Measurements from ENCODE around the gene SLC22A2.
"Not testable (repeated sequence)": the region's sequence is repeated elsewhere in the genome, so short reads cannot be mapped to it uniquely, and the experiment has no call there.

Gene SLC22A2

DNA sequence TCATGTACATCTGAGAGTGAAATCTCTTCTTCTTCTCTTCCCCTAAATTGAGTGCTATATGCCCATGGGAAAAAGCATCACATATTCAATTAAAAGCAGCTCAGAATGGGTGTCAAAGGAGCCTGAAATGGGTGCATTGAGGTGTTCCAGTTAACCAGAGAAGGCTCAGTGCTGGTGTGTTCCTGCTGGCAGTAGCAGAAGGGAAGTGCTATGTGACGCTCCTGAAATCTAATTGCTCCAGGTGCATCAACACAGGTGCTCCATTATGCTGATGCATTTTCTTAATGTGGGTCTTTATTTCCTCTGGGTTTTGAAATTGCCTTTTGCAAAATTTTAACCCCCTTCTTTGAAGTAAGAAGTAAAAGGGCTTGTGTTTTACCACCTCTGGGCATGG is 17.9 kb downstream of the SLC22A2 start:
- DNase-seq, result no peak

- no peak for DNase-seq
Observed at GRCh38 chr6:160239929-160240690, 18.5 kb downstream of the SLC22A2 start.

DNA sequence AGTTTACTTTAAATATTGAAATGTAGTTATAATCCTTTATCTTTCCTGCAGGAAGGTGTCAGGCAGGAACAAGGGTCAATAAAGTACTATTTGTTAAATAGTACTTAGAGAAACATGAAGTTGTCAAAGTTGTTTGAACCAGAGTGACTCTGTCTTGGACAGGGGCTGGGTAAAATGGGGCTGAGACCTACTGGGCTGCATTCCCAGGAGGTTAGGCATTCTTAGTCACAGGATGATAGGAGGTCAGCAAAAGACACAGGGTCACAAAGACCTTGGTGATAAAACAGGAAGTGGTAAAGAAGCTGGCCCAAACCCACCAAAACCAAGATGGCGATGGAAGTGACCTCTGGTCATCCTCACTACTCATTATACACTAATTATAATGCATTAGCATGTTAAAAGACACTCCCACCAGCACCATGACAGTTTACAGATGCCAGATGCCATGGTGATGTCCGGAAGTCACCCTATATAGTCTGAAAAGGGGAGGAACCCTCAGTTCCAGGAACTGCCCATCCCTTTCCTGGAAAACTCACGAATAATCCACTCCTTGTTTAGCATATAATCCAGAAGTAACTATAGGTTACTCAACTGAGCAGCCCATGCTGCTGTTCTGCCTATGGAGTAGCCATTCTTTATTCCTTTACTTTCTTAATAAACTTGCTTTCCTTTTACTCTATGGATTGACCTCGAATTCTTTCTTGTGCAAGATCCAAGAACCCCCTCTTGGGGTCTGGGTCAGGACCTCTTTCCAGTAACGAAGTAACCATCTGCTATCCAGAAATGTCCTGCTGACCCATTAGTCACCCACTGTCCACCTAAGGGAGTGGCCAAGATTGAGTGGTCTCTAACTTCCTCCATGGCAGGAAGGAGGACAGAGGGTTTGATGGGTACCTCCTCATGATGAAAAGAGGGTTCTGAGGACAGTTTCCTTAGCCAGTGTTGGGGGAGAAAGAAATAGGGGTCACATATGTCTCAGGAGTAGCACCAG is 19.6 kb downstream of the SLC22A2 start:
- DNase-seq, result no peak

DNA sequence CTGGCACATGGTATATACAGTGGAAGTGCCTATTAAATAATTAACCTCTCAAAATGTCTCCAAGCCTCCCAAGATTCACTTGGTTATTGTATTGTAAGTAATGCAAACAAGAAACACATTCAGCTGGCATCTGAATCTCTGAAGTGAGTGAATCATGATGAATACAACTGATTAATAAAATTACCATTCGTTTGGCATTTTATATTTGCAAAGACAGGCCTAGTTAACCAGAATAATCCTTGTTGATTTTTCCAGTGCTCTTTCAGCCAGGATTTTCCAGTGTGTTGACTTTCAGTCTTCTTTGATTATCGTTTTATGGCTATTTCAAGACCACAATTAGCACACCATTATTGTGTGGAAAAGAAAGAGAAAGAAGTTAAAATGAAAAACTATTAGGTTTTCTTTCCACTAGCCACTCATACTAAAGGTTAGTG is 20.3 kb downstream of the SLC22A2 start:
- no peak for DNase-seq

GRCh38 chr6:160237597-160238275 is 20.9 kb downstream of the SLC22A2 start:
- DNase-seq, result not testable (repeated sequence)

- not testable (repeated sequence) for DNase-seq
Observed at GRCh38 chr6:160236235-160236872, 22.3 kb downstream of the SLC22A2 start.

DNA sequence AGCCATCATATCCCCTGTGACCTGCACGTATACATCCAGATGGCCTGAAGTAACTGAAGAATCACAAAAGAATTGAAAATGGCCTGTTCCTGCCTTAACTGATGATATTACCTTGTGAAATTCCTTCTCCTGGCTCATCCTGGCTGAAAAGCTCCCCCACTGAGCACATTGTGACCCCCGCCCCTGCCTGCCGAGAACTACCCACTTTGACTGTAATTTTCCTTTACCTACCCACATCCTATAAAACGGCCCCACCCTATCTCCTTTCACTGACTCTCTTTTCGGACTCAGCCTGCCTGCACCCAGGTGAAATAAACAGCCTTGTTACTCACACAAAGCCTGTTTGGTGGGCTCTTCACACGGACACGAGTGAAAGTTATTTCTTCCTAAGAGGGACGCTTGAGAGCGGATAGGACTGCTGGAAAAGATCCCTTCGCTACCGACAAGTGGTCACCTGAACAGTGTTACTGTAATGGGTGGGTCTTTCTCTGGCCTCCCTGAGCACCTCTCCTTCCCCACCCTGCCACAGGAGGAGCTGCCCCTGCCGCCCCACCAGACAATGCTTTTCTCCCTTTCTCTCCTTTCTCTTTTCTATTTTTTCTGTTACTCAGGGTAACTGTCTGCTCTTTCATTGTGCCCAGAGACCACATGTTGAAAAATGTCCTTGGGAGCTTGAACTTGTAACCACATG is 24.5 kb downstream of the SLC22A2 start:
- not testable (repeated sequence) for DNase-seq

DNA sequence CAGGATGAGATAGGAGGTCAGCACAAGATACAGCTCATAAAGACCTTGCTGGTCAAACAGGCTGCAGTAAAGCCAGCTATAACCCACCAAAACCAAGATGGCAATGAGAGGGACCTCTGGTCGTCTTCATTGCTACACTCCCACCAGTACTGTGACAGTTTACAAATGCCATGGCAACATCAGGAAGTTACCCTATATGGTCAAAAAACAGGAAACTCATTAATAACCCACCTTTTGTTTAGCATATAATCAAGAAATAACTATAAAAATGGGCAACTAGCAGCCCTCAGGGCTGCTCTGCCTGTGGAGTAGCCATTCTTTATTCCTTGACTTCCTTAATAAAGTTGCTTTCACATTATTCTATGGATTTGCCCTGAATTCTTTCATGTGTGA is 30.9 kb downstream of the SLC22A2 start:
- no peak for DNase-seq

DNA sequence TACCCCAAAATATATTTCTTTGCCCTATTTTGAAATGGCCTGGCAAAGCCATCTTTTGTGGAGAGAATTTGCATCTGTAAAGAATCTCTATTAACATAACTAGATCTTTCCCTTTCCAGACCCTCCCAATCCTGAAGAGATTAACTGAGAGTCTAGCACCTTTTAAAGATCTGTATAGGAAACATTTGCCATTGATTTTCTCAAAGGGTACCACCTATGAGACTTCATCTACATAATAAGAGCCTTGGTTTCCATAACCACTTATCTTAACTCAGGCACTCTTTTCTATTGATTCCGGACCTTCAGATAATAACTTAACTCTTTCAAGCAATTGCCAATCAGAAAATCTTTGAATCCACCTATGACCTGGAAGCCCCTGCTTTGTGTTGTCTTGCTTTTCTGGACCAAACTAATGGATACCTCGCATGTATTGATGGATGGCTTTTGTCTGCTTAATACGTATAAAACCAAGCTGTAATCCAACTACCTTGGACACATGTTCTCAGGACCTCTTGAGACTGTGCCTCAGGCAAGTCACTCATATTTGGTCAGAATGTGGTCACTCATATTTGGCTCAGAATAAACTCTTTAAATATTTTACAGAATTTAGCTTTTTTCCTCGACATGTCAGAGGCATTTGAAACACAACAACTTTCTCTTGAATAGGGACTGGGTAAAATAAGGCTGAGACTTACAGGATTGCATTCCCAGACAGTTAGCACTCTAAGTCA is 31.4 kb downstream of the SLC22A2 start:
- DNase-seq, result no peak

- no peak for DNase-seq
Observed at GRCh38 chr6:160226118-160226591, 32.5 kb downstream of the SLC22A2 start.

DNA sequence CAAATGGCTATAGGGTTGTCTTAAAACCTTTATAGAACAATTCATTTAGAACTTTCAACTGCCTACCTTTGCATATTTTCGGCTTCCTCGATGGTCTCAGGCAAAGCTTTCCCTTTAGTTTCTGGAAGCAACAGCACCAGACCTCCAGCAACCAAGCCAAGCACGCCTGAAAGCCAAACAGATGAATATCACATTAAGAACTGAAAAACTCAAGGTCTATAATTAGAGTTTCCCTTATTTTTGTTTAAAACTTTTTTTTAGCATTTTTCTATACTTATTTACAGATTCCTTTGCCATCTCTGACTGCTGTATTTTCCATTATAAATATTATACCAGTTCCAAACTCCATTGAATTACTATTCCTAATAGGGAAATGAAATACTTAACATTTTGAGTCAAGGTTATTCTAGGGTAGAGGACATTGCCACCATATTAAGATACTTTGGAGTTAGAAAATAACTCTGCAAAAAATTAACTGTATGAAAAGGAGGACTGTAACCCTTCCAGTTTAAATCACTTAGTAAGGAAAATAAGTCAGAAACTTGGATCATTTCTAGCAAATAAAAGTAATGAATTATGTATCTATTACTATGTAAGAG is 33.9 kb downstream of the SLC22A2 start:
- no peak for DNase-seq

DNA sequence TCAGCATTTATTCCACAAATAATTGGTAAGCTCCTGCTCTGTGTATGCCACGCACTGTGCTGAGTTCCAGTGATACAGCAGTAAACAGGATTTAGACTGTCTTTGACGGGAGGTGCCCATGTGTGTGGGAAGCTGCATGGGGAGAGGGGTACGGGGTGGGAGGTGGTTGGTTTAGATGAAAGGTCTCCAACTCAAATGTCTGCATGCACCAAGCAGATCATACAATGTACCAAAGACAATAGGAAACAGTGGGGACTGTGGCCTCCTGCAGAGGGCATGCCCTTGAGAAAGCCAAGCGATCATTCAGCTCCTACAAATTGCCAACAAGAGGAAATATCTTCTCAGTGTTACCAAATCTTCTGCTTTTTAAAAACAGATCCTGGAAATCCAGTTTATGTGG is 36.1 kb downstream of the SLC22A2 start:
- no peak for DNase-seq

GRCh38 chr6:160221918-160222317 is 36.7 kb downstream of the SLC22A2 start:
- no peak for DNase-seq

GRCh38 chr6:160221423-160221822 is 37.2 kb downstream of the SLC22A2 start:
- DNase-seq, result peak in 1 of 2 donors; percentile 5

- DNase-seq, result no peak
Observed at GRCh38 chr6:160218810-160219209, 39.8 kb downstream of the SLC22A2 start.

DNA sequence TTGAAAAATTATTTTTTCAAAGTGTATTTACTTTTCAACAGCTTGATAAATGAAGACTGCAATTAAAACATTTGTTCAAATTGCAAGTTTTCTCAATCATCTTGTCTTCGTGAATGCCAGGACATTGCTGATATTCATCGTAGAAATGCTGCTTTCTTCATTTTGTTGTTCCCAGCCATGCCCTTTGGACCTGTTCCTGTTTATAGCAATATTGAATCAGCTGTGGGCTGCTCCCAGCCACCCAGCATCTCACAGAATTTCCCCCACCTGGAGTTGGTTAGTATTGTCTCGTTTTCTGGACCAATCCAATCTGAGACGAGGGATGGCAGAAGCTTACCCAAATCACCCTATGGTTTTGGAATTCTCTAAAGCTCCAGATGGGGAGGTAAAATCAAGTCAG is 40.8 kb downstream of the SLC22A2 start:
- DNase-seq, result no peak

DNA sequence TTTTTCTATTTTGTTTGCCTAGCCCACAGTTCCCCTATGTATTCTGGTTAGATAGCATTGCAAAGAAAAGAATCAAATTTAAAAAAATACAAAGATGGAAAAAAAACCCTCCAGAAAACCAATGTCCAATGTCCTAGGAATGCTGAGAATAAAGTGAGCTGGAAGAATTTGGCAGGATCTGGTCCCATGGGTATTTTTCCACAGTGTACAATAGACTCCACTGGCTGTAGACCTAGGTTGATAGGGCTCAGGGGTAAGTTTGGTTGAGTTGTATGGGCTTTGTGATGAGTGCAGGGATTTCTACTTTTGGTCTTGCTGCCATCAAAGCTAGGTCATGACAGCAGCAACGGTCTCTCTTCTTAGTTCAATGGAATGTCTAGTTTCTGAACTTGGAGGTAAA is 41.5 kb downstream of the SLC22A2 start:
- no peak for DNase-seq

GRCh38 chr6:160215232-160215631 is 43.4 kb downstream of the SLC22A2 start:
- no peak for DNase-seq

- DNase-seq, result no peak
Observed at GRCh38 chr6:160207618-160208017, 51.0 kb downstream of the SLC22A2 start.

DNA sequence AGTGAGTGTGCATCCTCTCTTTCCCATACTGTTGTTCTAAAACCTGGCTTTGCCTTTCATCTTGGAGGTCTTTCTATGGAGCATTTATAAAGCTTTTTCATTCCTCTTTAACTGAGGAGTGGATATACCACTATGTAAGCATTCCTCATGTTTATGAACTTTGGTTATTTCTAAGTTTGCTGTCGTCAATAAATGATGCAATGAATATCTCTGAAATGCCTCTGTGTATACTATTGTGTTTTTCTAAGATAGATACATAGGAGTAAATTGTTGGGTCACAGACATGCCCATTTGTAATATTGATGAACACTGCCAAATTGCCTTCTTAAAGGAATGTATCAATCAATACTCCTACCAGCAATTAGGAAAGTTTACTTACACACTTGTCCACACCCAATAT is 53.9 kb downstream of the SLC22A2 start:
- no peak for DNase-seq

DNA sequence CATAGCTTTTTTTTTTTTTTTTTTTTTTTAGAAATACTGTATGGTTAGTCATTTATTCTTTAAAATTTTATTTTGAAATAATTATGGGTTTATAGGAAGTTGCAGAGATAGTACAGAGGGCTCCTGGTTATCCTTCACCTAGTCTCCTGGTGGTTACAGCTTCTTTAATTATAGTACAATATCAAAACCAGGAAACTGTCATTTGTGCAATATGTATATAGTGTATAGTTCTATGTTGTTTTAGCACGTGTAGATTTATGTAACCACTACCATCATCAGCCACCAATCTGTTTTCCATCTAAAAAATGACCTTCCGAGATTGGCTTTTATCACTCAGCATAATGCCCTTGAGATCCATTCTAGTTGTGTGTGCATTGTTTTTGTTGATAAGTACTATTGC is 54.7 kb downstream of the SLC22A2 start:
- DNase-seq, result no peak
